HepG2 (cell line): ENCODE measurements around the gene LINGO3. TPM values are rescaled to one million over a fixed set of nuclear protein-coding genes. Genes with fewer than 3 reads are reported as not detected.
A peak's percentile ranks its signal among the peaks of the same experiment; 100 is the strongest.

ENCODE experiments used
- AGO1 ChIP-seq: fragments of 200-400 bp; formaldehyde crosslinking; IDR thresholded peaks from 2 replicates; pipeline ENCODE4 v1.6.1; 2017; ENCODE audit warnings: mild to moderate bottlenecking, low read depth, low read length, moderate library complexity; ENCODE audit not compliant: poor library complexity, severe bottlenecking
- ATF7 ChIP-seq, 2 experiments: fragments of 450-650 bp in 1 of 2; sonication (generic) in 1 of 2; formaldehyde crosslinking in 1 of 2; IDR thresholded peaks; 2 replicates each; pipeline versions ENCODE4 v1.4.0 to v1.6.1; 2016 to 2020; ENCODE audit warnings: antibody characterized with exemption in 1 of 2, mild to moderate bottlenecking in 1 of 2, missing genetic modification reagents in 1 of 2
- CEBPB ChIP-seq: IDR thresholded peaks from 2 replicates; pipeline ENCODE4 v1.6.1; 2011; ENCODE audit warnings: low read depth, low read length, improper control_type of control experiment, borderline replicate concordance
- ERF ChIP-seq: IDR thresholded peaks from 2 replicates; pipeline ENCODE4 v1.6.1; 2018; ENCODE audit warnings: missing biosample characterization, missing genetic modification reagents
- HNRNPLL ChIP-seq: fragments of 200-400 bp; formaldehyde crosslinking; IDR thresholded peaks from 2 replicates; pipeline ENCODE4 v1.6.1; 2017; ENCODE audit warnings: mild to moderate bottlenecking, low read depth, low read length; ENCODE audit not compliant: poor library complexity, severe bottlenecking
- PHF21A ChIP-seq: sonication (generic); formaldehyde crosslinking; IDR thresholded peaks from 2 replicates; pipeline ENCODE4 v1.5.0; 2020; ENCODE audit warnings: mild to moderate bottlenecking, missing genetic modification reagents
- PHF8 ChIP-seq: sonication (generic); formaldehyde crosslinking; IDR thresholded peaks from 2 replicates; pipeline ENCODE4 v1.5.0; 2020; ENCODE audit warnings: missing genetic modification reagents
- RAD21 ChIP-seq: fragments of 450-650 bp; formaldehyde crosslinking; IDR thresholded peaks from 2 replicates; pipeline ENCODE4 v1.5.0; 2020; ENCODE audit warnings: mild to moderate bottlenecking
- REL ChIP-seq: sonication (generic); formaldehyde crosslinking; conservative IDR thresholded peaks from 2 replicates; pipeline ENCODE4 v1.8.0; 2022; ENCODE audit warnings: mild to moderate bottlenecking, missing genetic modification reagents, moderate library complexity
- SAP130 ChIP-seq: IDR thresholded peaks from 2 replicates; pipeline ENCODE4 v1.6.1; 2016; ENCODE audit warnings: low read depth
- SNRNP70 ChIP-seq: fragments of 200-400 bp; formaldehyde crosslinking; IDR thresholded peaks from 2 replicates; pipeline ENCODE4 v1.6.1; 2017; ENCODE audit warnings: mild to moderate bottlenecking, low read depth, low read length, moderate library complexity
- SRF ChIP-seq: IDR thresholded peaks from 2 replicates; pipeline ENCODE4 v1.6.1; 2011; ENCODE audit warnings: mild to moderate bottlenecking, low read depth, low read length, moderate library complexity
- TAF1 ChIP-seq: sonication (generic); formaldehyde crosslinking; IDR thresholded peaks from 2 replicates; pipeline ENCODE4 v1.4.0; 2020; ENCODE audit warnings: missing genetic modification reagents
- TBX3 ChIP-seq: fragments of 450-650 bp; IDR thresholded peaks from 2 replicates; pipeline ENCODE4 v1.6.1; 2017; ENCODE audit warnings: antibody characterized with exemption, mild to moderate bottlenecking, inconsistent platforms, borderline replicate concordance
- ZNF614 ChIP-seq: IDR thresholded peaks from 2 replicates; pipeline ENCODE4 v1.6.1; 2018; ENCODE audit warnings: missing biosample characterization, missing genetic modification reagents, inconsistent platforms, borderline replicate concordance
- ZNF768 ChIP-seq: sonication (generic); formaldehyde crosslinking; IDR thresholded peaks from 2 replicates; pipeline ENCODE4 v1.4.0; 2020; ENCODE audit warnings: missing genetic modification reagents
- ZSCAN30 ChIP-seq: sonication (generic); formaldehyde crosslinking; IDR thresholded peaks from 2 replicates; pipeline ENCODE4 v1.5.0; 2020; ENCODE audit warnings: mild to moderate bottlenecking, missing genetic modification reagents
- polyA plus RNA-seq, 8 experiments: library from polyadenylated mRNA; depleted of rRNA in 3 of 8; stranded (reverse) in 7 of 8; unstranded in 1 of 8; fragments of >200 nt; fragmentation: Illumina TruSeq in 4 of 8; extraction: Trizol in 4 of 8; gene quantifications; 2 replicates each; pipeline versions ENCODE4 v1.2.1 to v1.2.3, GENCODE V29; 2011 to 2016; ENCODE audit warnings: low read depth in 4 of 8, missing spikeins in 1 of 8, mixed read lengths in 1 of 8; ENCODE audit not compliant: insufficient read depth in 1 of 8
- total RNA-seq, 5 experiments: library from RNA; depleted of rRNA; stranded (reverse); fragments of >200 nt; fragmentation: Illumina TruSeq; extraction: Trizol; gene quantifications; 2 replicates each; pipeline ENCODE4 v1.2.3, GENCODE V29; 2016; ENCODE audit warnings: low read depth in 1 of 5
- TF ChIP-seq, protein P1 (sequence below): sonication (generic); formaldehyde crosslinking; conservative IDR thresholded peaks from 2 replicates; pipeline ENCODE4 v1.4.0; 2020; ENCODE audit warnings: mild to moderate bottlenecking, missing genetic modification reagents, moderate library complexity
- TF ChIP-seq, protein P2 (sequence below): sonication (generic); formaldehyde crosslinking; IDR thresholded peaks from 2 replicates; pipeline ENCODE4 v1.4.0; 2020; ENCODE audit warnings: missing genetic modification reagents
- TF ChIP-seq, protein P3 (sequence below): sonication (generic); formaldehyde crosslinking; IDR thresholded peaks from 2 replicates; pipeline ENCODE4 v1.5.0; 2020; ENCODE audit warnings: mild to moderate bottlenecking, missing genetic modification reagents
- TF ChIP-seq, protein P4 (sequence below): sonication (generic); formaldehyde crosslinking; IDR thresholded peaks from 2 replicates; pipeline ENCODE4 v1.4.0; 2020; ENCODE audit warnings: missing genetic modification reagents

LINGO3 gene
- total and polyA plus RNA-seq, 2 of the 13 experiments (the other 11 are each of a cell fraction or from before 2014, with no cell fraction given) = not detected

DNA sequence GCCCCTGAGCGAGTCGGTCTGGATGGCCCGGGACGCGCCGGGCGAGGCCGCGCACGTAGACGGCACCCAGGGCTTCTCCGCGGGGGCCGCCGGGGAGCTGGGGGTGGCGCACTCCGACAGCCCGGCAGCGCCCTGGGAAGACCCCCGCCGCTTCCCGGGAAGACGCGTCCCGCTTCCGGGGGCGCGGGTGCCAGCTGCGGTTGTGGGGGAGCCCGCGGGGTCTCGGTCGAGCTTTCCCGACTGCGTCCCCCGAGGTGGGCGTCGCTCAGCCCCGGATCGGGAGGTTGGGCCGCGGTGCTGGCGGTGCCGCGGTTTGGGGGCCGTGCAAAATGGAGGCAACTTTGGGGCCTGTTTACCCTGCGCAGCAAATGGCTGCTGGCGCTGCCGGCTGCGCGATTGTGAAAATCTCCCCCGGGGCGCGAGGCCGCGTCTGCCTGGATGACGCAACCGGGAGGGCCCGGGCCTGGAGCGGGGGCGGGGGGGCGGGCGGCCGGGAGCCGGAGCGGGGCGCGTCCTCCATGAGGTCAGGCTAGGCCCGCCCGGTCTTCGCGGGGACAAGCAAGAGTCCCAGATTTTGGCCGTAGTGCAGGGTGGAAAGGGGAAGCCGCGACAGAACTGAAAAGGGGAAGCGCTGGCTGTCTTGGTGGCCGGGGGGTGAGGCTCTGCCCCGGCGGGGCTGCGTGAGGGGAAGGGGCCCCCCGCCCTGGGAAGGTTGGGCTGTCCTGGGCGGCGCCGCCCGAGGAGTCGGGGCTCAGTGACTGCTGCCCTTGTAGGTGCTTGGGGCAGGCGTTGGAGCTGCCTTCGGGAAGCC lies 37.3 kb downstream of the LINGO3 start (continued):
- TF ChIP-seq, protein P1, sequence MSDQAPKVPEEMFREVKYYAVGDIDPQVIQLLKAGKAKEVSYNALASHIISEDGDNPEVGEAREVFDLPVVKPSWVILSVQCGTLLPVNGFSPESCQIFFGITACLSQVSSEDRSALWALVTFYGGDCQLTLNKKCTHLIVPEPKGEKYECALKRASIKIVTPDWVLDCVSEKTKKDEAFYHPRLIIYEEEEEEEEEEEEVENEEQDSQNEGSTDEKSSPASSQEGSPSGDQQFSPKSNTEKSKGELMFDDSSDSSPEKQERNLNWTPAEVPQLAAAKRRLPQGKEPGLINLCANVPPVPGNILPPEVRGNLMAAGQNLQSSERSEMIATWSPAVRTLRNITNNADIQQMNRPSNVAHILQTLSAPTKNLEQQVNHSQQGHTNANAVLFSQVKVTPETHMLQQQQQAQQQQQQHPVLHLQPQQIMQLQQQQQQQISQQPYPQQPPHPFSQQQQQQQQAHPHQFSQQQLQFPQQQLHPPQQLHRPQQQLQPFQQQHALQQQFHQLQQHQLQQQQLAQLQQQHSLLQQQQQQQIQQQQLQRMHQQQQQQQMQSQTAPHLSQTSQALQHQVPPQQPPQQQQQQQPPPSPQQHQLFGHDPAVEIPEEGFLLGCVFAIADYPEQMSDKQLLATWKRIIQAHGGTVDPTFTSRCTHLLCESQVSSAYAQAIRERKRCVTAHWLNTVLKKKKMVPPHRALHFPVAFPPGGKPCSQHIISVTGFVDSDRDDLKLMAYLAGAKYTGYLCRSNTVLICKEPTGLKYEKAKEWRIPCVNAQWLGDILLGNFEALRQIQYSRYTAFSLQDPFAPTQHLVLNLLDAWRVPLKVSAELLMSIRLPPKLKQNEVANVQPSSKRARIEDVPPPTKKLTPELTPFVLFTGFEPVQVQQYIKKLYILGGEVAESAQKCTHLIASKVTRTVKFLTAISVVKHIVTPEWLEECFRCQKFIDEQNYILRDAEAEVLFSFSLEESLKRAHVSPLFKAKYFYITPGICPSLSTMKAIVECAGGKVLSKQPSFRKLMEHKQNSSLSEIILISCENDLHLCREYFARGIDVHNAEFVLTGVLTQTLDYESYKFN (CRISPR knock-in tag) = no peak
- TF ChIP-seq ERF (peak; percentile 20; the same call in 1 of the 2 replicates), ZNF768 (CRISPR knock-in tag) (0 out of 2 replicates have a peak, but pooled peaks have one; percentile 8), PHF8 (CRISPR knock-in tag) (peak; percentile 42), SAP130 (CRISPR knock-in tag) (peak; percentile 57), ZNF614 (CRISPR knock-in tag) (no peak), ZSCAN30 (CRISPR knock-in tag) (no peak), AGO1 (peak; percentile 99), RAD21 (CRISPR knock-in tag) (peak; percentile 54; the same call in 1 of the 2 replicates), ATF7 (IDR thresholded peaks at IDR 0.05) (no peak), ATF7 (CRISPR knock-in tag; IDR thresholded peaks at IDR 0.05) (0 out of 2 replicates have a peak, but pooled peaks have one; percentile 23), HNRNPLL (peak; percentile 28), TBX3 (no peak), TAF1 (peak; percentile 63), CEBPB (peak; percentile 93), SRF (no peak), REL (CRISPR knock-in tag) (0 out of 2 replicates have a peak, but pooled peaks have one; percentile 56), PHF21A (CRISPR knock-in tag) (0 out of 2 replicates have a peak, but pooled peaks have one; percentile 21), SNRNP70 (peak; percentile 92)
- TF ChIP-seq, protein P2, sequence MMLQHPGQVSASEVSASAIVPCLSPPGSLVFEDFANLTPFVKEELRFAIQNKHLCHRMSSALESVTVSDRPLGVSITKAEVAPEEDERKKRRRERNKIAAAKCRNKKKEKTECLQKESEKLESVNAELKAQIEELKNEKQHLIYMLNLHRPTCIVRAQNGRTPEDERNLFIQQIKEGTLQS (CRISPR knock-in tag) = peak; percentile 79
- TF ChIP-seq, protein P3, sequence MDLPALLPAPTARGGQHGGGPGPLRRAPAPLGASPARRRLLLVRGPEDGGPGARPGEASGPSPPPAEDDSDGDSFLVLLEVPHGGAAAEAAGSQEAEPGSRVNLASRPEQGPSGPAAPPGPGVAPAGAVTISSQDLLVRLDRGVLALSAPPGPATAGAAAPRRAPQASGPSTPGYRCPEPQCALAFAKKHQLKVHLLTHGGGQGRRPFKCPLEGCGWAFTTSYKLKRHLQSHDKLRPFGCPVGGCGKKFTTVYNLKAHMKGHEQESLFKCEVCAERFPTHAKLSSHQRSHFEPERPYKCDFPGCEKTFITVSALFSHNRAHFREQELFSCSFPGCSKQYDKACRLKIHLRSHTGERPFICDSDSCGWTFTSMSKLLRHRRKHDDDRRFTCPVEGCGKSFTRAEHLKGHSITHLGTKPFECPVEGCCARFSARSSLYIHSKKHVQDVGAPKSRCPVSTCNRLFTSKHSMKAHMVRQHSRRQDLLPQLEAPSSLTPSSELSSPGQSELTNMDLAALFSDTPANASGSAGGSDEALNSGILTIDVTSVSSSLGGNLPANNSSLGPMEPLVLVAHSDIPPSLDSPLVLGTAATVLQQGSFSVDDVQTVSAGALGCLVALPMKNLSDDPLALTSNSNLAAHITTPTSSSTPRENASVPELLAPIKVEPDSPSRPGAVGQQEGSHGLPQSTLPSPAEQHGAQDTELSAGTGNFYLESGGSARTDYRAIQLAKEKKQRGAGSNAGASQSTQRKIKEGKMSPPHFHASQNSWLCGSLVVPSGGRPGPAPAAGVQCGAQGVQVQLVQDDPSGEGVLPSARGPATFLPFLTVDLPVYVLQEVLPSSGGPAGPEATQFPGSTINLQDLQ = 0 out of 2 replicates have a peak, but pooled peaks have one; percentile 48
- TF ChIP-seq, protein P4, sequence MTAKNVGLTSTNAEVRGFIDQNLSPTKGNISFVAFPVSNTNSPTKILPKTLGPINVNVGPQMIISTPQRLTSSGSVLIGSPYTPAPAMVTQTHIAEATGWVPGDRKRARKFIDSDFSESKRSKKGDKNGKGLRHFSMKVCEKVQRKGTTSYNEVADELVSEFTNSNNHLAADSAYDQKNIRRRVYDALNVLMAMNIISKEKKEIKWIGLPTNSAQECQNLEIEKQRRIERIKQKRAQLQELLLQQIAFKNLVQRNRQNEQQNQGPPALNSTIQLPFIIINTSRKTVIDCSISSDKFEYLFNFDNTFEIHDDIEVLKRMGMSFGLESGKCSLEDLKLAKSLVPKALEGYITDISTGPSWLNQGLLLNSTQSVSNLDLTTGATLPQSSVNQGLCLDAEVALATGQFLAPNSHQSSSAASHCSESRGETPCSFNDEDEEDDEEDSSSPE (CRISPR knock-in tag) = peak; percentile 28; the same call in 1 of the 2 replicates
